ENCODE results near the gene GRM4.
A peak's percentile ranks its signal among the peaks of the same experiment; 100 is the strongest.

GRM4 gene

DNA sequence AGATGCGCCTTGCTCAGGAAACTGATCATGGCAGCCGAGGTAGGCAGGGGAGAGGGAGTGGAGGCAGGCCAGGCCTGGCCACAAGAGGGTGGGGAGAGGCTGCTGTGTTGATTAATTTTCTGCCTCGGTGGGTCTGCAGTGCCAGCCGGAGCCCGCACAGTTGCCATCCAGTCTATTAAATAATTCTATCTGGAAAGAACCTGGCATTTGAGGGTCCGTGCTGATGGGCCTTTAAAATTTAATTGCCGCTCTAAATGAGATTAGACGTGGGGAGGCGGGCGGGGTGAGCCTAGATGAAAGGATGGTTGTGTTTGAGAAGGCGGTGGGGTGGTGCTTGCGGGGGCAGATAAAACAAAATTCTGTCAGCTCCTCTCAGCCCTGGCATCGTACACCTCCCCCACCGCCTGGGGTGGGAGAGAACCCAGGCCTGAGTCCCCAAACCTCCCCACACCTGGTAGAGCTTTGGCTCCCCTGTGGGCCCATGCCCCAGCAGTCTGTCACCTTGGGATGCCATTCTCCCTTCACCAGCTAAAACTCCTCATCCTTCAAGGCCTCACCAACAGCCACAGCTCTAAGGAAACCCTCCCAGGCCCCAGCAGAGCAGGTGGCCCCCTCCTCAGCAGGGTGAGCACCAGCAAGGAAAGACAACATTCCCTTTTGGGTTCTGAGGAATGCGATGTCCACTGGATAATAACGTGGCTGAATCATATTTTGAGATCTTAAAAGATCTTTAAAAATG, 167.3 kb downstream of the GRM4 start:
- peak; percentile 9 for DNase-seq (ENCODE audit: low spot score)

DNA sequence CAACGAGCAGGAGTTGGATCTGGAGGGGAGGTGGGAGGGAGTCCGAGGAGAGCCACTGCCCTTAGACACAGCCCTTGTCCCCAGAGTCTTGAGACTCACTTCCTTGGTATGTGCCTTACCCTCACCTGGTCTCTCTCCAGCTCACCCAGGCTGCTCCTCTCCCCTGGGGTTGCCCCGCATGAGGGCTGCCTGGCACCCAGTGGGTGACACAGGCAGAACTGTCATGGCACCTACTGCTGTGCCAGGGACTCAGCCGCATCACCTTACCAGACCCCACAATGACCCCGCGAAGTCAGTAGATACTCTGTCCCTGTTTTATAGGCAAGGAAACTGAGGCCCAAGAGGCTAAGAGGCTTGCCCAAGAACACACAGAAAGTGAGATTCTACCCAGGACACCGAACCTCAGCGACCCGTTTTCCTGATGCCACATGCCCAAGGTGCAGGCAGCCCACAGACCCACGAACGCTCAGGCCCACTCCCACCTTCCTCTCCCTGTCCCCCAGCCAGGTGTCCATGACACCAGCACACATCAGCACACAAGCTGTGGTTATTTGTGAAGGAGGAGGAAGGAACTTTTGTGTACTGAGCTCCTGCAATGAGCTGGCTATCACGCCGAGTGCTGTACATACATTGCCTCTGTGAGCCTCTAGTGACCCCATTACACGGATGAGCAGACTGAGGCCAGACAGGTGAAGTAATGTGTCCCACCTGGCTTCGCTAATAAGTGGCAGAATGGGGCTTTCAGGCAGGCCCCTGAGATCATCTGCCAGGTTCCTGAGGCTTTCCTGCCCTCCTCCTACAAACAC, 168.1 kb downstream of the GRM4 start:
- DNase-seq (ENCODE audit: low spot score) = peak; percentile 31

DNA sequence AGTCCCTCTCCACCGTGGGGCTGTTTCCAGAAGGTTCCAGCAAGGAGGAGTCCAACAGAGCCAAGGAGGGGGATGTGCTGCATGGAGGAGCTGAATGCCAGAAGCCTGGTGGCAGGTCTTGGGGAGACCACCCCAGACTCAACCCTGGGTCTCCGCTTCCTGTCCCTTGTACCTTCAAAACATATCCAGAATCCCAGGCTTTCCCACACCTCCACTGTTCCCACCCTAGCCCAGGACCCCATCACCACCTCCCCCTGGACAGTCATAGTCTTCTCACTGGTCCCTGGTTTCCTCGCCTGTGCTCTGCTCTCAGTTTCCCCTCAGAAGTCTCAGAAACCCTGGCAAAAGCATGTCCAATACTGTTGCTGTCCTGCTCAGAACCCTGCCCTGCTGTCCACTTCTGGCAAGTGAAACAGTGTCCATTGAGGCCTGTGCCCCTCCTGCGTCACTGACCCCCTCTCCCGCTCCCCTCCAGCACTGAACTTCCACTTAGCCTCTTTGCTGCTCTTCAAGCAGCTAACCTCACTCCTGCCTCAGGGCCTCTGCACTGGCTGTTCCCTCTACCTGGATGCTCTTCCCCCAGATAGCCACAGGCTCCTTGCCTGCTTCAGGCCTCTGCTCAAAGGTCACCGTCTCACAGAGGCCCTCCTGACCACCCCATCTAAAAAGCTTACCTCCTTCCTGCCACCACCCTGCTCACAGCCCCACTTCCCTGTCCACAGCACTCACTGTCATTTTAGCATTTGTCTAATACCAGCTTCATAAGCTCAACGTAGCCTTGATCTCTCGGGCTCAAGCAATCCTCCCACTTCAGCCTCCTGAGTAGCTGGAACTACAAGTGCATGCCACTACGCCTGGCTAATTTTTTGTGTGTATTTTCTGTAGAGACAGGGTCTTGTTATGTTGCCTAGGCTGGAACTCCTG, 169.2 kb downstream of the GRM4 start:
- DNase-seq (ENCODE audit: low spot score) = peak; percentile 42

DNA sequence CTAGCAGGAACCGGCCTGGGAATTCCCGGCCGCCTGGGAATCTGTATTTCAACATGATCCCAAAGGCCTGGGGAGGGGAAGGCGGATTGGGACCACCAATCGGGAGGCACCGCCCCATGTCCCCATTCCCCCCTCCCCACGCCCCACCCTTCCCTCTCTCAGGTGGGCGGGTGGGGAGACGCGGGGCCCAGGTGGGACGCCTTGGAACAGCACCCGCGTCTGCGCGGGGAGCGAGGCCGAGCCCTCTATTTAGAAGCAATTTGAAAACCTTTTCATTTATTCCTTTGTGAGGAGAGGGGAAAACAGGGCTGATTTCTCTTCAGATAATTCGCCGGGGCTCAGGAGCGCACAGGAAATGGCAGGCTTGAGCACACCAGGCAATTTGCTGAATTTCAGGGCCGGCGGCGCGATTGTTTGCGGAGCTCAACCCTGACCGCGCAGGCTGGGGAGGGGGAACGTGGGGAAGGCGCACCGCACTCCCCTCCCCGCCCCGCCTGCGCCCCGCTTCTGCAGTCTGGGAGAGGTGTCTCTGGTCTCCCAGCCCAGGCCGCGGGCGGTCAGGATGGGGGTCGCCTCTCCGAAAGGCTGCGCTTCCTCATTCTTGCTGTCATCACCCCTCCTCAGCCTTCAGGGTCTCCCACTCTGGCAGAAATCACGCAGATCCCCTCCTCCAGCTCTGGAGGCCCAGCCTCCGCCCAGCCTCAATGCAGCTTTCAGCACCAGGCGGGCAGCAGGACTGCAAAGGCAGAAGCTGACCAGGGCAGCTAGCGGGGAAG, 170.0 kb downstream of the GRM4 start:
- DNase-seq (ENCODE audit: low spot score) = peak; percentile 63

DNA sequence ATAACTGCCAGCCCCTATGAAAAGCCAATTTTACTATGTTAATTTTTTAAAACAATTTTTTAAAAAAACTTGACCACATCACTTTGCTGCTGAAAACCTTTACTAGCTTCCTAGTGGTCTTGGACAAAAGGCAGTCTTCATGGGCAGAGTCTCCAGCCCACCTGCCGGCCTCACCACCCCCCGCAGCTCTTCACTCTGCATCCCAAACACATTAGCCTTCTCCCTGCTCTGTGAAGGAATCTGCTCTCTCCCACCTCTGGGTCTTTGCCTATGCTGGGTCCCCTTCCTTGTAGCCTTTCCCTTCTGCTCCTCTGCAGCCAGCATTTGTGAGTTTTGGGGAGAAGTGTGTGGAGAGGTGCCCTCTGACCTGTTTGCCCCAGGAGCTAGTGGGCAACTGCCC, 171.4 kb downstream of the GRM4 start:
- DNase-seq (ENCODE audit: low spot score) = no peak

DNA sequence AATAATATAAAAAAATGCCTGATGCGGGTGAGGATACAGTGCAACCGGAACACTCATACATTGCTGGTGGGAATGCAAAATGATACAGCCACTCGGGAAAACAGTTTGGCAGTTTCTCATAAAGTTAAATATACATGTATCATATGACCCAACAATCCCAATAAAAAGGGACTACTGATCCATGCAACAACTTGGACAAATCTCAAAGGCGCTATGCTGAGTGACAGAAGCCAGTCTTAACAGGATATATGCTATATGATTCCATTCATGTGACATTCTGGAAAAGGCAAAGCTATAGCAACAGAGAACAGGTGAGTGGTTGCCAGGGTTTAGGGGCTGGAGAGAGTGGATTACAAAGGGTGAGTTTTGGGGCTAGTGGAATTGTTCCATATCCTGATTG, 171.9 kb downstream of the GRM4 start:
- peak; percentile 22 for DNase-seq (ENCODE audit: low spot score)

DNA sequence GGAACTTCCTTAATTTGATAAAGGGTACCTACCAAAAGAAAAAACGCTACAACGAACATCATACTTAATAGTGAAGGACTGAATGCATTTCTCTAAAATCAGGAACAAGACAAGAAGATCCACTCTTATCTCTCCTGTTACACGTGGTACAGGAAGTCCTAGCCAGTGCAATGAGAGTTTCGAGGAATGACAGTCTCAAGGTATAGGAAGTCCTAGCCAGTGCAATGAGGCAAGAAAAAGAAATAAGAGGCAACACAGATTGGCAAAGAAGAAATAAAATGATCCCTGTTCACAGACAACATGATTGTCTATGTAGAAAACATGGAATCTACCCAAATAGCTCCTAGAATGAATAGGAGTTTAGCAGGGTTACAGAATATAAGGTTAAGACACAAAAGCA, 174.3 kb downstream of the GRM4 start:
- DNase-seq (ENCODE audit: low spot score) = no peak
